ENCODE data around the gene TCP11. TPM values are rescaled to one million over a fixed set of nuclear protein-coding genes. Genes with fewer than 3 reads are reported as not detected.

TCP11 gene
- total and polyA plus RNA-seq, 2 donors (not counting 1 experiment from before 2014, with no cell fraction given): not detected

DNA sequence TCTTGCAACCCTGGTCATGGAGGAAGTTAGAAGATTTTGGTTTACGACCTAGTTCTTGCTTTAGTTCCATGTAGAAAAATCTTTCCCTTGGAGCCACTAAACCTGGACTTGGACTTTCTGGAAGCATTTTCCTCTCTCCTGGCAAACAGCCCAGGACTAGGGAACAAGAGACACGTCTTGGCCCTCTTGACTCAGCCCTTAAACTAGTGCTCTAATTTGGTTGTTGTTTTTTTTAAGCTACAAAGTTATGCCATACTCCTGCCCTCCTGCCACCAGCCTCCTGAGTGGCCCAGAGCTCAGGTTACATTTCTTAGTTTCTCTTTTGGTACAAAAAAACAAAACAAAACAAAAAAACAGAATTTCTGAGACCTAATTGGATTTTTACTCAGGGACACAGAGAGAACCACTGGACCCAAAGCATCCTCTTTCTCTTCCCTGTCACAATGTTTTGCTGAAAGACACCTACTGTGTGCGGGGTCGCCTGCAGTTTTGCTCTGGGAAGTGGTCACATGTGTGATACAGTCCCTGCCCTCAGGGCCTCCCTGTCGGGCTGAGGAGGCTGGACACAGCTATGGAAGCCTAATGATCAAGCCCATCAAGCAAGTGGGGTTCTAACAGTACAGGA is 40.3 kb upstream of the TCP11 start:
- Histone ChIP-seq H4K20me1 (ENCODE audit: control insufficient read depth, insufficient read depth, low read length, poor library complexity, severe bottlenecking) (no peaks in the 10 kb centered on the region), H3K4me3 (ENCODE audit: control extremely low read depth in 1 of 5, extremely low read depth in 1 of 5, insufficient read depth in 1 of 5, low read depth in 2 of 5, low read length in 4 of 5) (no peak overlapping the region), H3K4me1 (ENCODE audit: control insufficient read depth in 2 of 2, insufficient read depth in 2 of 2, low read length in 2 of 2) (no peaks in the 10 kb centered on the region), H3K36me3 (replicated peaks in 1 of 2; ENCODE audit: control extremely low read depth in 1 of 2, control insufficient read depth in 1 of 2, extremely low read depth in 1 of 2, insufficient read depth in 2 of 2, low read length in 1 of 2) (no peaks in the 10 kb centered on the region), H3K79me2 (ENCODE audit: control insufficient read depth, insufficient read depth, low read length) (no peaks in the 10 kb centered on the region), H3K27me3 (replicated peaks in 1 of 4; ENCODE audit: control extremely low read depth in 1 of 4, control insufficient read depth in 3 of 4, insufficient read depth in 4 of 4, low read length in 3 of 4) (peaks cover 0 to 10% (median 4%) of the 10 kb centered on the region in 4 experiments), H3K27ac (ENCODE audit: low read length in 2 of 2) (no peak overlapping the region), H2AFZ (ENCODE audit: insufficient read depth, low read depth, low read length, poor library complexity, severe bottlenecking) (no peak overlapping the region), H3K9me3 (ENCODE audit: control extremely low read depth in 1 of 3, control insufficient read depth in 2 of 3, insufficient read depth in 1 of 3, low read length in 2 of 3) (no peaks in the 10 kb centered on the region), H3K4me2 (replicated peaks; ENCODE audit: low read depth, low read length, poor library complexity, severe bottlenecking) (no peak overlapping the region), H3K9ac (ENCODE audit: low read length) (no peak overlapping the region)
- DNase-seq (no peak), ATAC-seq (ENCODE audit: low read depth) (no peak)
- CTCF ChIA-PET: no interaction called here
- Mint-ChIP-seq H3K4me3 (no peak overlapping the region), H3K9me3 (ENCODE audit: insufficient read depth) (no peaks in the 10 kb centered on the region), H3K27ac (no peak overlapping the region), H3K4me1 (no peaks in the 10 kb centered on the region), H3K27me3 (peaks cover 25% of the 10 kb centered on the region)
- 93% methylated on average over 3 of the region's 5 CpGs for WGBS (ENCODE audit: insufficient coverage)
- POLR2A ChIA-PET: no interaction called here
- no peak for TF ChIP-seq EZH2 (IDR thresholded peaks at IDR 0.05; ENCODE audit: borderline replicate concordance, insufficient read depth, low read depth, low read length, poor library complexity, severe bottlenecking)
- TF ChIP-seq, protein P1, sequence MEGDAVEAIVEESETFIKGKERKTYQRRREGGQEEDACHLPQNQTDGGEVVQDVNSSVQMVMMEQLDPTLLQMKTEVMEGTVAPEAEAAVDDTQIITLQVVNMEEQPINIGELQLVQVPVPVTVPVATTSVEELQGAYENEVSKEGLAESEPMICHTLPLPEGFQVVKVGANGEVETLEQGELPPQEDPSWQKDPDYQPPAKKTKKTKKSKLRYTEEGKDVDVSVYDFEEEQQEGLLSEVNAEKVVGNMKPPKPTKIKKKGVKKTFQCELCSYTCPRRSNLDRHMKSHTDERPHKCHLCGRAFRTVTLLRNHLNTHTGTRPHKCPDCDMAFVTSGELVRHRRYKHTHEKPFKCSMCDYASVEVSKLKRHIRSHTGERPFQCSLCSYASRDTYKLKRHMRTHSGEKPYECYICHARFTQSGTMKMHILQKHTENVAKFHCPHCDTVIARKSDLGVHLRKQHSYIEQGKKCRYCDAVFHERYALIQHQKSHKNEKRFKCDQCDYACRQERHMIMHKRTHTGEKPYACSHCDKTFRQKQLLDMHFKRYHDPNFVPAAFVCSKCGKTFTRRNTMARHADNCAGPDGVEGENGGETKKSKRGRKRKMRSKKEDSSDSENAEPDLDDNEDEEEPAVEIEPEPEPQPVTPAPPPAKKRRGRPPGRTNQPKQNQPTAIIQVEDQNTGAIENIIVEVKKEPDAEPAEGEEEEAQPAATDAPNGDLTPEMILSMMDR (IDR thresholded peaks at IDR 0.05): no peak
- intact Hi-C loops (cut with micrococcal nuclease): no loop called here

DNA sequence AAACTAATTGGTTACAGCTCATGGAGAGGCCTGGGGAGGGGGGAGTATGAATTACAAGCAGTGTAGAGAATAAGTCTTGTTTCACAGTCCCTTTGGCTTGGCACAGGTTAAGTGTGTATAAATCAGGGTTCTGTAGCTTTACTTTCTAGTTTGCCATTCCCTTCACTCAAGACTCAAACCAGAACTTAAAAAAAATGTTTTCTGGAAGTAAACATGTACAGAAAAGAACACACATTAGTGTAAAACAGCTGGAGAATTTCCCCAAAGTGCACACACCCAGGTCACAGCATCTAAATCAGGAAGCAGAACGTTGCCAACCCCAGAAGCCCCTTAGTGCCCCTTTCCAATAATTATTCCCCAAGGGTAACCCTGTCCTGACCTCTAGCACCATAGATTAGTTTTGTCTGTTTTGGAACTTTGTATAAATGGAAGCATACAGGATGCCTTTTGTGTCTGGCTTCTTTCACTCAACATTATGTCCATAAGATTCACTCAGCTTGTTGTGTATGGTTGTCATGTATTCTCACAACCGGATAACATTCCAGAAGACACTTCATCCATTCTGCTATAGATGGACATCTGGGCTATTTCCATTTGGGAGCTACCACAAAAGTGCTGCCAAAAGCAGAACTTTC is 38.9 kb upstream of the TCP11 start:
- Histone ChIP-seq H3K9me3 (ENCODE audit: control extremely low read depth in 1 of 3, control insufficient read depth in 2 of 3, insufficient read depth in 1 of 3, low read length in 2 of 3) (no peaks in the 10 kb centered on the region), H3K27me3 (replicated peaks in 1 of 4; ENCODE audit: control extremely low read depth in 1 of 4, control insufficient read depth in 3 of 4, insufficient read depth in 4 of 4, low read length in 3 of 4) (peaks cover 0 to 7% (median 3%) of the 10 kb centered on the region in 4 experiments), H2AFZ (ENCODE audit: insufficient read depth, low read depth, low read length, poor library complexity, severe bottlenecking) (no peak overlapping the region), H3K27ac (ENCODE audit: low read length in 2 of 2) (no peak overlapping the region), H4K20me1 (ENCODE audit: control insufficient read depth, insufficient read depth, low read length, poor library complexity, severe bottlenecking) (no peaks in the 10 kb centered on the region), H3K9ac (ENCODE audit: low read length) (no peak overlapping the region), H3K79me2 (ENCODE audit: control insufficient read depth, insufficient read depth, low read length) (no peaks in the 10 kb centered on the region), H3K4me1 (ENCODE audit: control insufficient read depth in 2 of 2, insufficient read depth in 2 of 2, low read length in 2 of 2) (no peaks in the 10 kb centered on the region), H3K4me3 (ENCODE audit: control extremely low read depth in 1 of 5, extremely low read depth in 1 of 5, insufficient read depth in 1 of 5, low read depth in 2 of 5, low read length in 4 of 5) (no peak overlapping the region), H3K4me2 (replicated peaks; ENCODE audit: low read depth, low read length, poor library complexity, severe bottlenecking) (no peak overlapping the region), H3K36me3 (replicated peaks in 1 of 2; ENCODE audit: control extremely low read depth in 1 of 2, control insufficient read depth in 1 of 2, extremely low read depth in 1 of 2, insufficient read depth in 2 of 2, low read length in 1 of 2) (no peaks in the 10 kb centered on the region)
- ChIA-PET POLR2A (no interaction called here), CTCF (interaction anchor here (0.6 kb wide), 1 partner anchor 25 kb away, joined by 3 read pairs; no protein-coding TSS in a partner anchor)
- no CpG with 5 or more reads among the region's 2 CpGs for WGBS (ENCODE audit: insufficient coverage)
- intact Hi-C loops (cut with micrococcal nuclease): no loop called here
- Mint-ChIP-seq H3K27ac (no peak overlapping the region), H3K4me1 (no peaks in the 10 kb centered on the region), H3K9me3 (ENCODE audit: insufficient read depth) (no peaks in the 10 kb centered on the region), H3K27me3 (peaks cover 23% of the 10 kb centered on the region), H3K4me3 (no peak overlapping the region)
- ATAC-seq (ENCODE audit: low read depth): no peak
- DNase-seq: no peak
- no peak for TF ChIP-seq EZH2 (IDR thresholded peaks at IDR 0.05; ENCODE audit: borderline replicate concordance, insufficient read depth, low read depth, low read length, poor library complexity, severe bottlenecking)
- TF ChIP-seq, protein P1 (IDR thresholded peaks at IDR 0.05): no peak

Measured in B cell (primary cell).